ENCODE data around the gene ACSS3. TPM values are rescaled to one million over a fixed set of nuclear protein-coding genes. Genes with fewer than 3 reads are reported as not detected.

ACSS3 gene
- total and polyA plus RNA-seq, 2 of the 8 experiments (the other 6 are each of a cell fraction or from before 2014, with no cell fraction given), result 14.4 to 24.0 TPM

- no peak overlapping the region for H3K4ac ChIP-seq (replicated peaks; ENCODE audit: insufficient read length, low read depth, low read length)
- no peak overlapping the region for H3K4me2 ChIP-seq (ENCODE audit: insufficient read depth in 1 of 2, low read depth in 2 of 2, low read length in 2 of 2)
- H3K4me3 ChIP-seq (ENCODE audit: extremely low read depth in 1 of 4, insufficient read depth in 2 of 4, low read depth in 3 of 4, low read length in 4 of 4), result no peak overlapping the region
- no peaks in the 10 kb centered on the region for H4K20me1 ChIP-seq (replicated peaks in 1 of 2; ENCODE audit: control insufficient read depth in 1 of 2, insufficient read depth in 2 of 2, low read length in 2 of 2)
- no peaks in the 10 kb centered on the region for H3K27me3 ChIP-seq (replicated peaks in 1 of 4; ENCODE audit: control insufficient read depth in 3 of 4, extremely low read depth in 1 of 4, insufficient read depth in 3 of 4, low read length in 3 of 4)
- H2BK20ac ChIP-seq (ENCODE audit: low read length), result no peak overlapping the region
- H3K14ac ChIP-seq (ENCODE audit: insufficient read length), result no peak overlapping the region
- no peaks in the 10 kb centered on the region for H3K79me2 ChIP-seq (ENCODE audit: control insufficient read depth in 1 of 2, insufficient read depth in 2 of 2, low read length in 2 of 2)
- no peak overlapping the region for H2AFZ ChIP-seq (ENCODE audit: low read length)
- H3K56ac ChIP-seq (replicated peaks; ENCODE audit: insufficient read length, low read depth, low read length), result no peak overlapping the region
- H3K27ac ChIP-seq (ENCODE audit: low read depth, low read length), result no peak overlapping the region
- no peaks in the 10 kb centered on the region for H3K9me3 ChIP-seq (ENCODE audit: insufficient read depth in 2 of 2, low read depth in 1 of 2, low read length in 1 of 2)
- H4K8ac ChIP-seq (ENCODE audit: extremely low read depth, insufficient read depth, low read length), result no peak overlapping the region
- H3K23me2 ChIP-seq (ENCODE audit: low read depth, low read length), result no peaks in the 10 kb centered on the region
- CTCF ChIA-PET (ENCODE audit: partially characterized antibody), result no interaction called here
- H3K23ac ChIP-seq (ENCODE audit: insufficient read length), result no peak overlapping the region
- no peaks in the 10 kb centered on the region for H3K79me1 ChIP-seq (ENCODE audit: low read depth, low read length)
- WGBS, 2 experiments (ENCODE audit: extremely low coverage in 1 of 2, insufficient coverage in 1 of 2, insufficient read length in 1 of 2, insufficient replicate concordance in 2 of 2, low coverage in 1 of 2, low lambda C conversion rate in 2 of 2, missing lambda C conversion rate in 1 of 2), result 86% methylated on average over 3 of the region's 3 CpGs; no CpG with 5 or more reads in 1 of the 2 experiments
- no peak overlapping the region for H2BK15ac ChIP-seq (ENCODE audit: low read length)
- no peak overlapping the region for H2BK120ac ChIP-seq (replicated peaks; ENCODE audit: low read depth, low read length)
- H3K9ac ChIP-seq (replicated peaks in 1 of 4; ENCODE audit: extremely low read depth in 1 of 4, low read depth in 3 of 4, low read length in 3 of 4), result no peak overlapping the region
- DNase-seq (ENCODE audit: low read depth in 1 of 2, low spot score in 2 of 2) (no peak), FAIRE-seq (no peak)
- no peak overlapping the region for H4K91ac ChIP-seq (replicated peaks; ENCODE audit: insufficient read length, low read length)
- H3K18ac ChIP-seq (ENCODE audit: extremely low read depth, low read length), result no peak overlapping the region
- peaks cover 0 to 6% (median 2%) of the 10 kb centered on the region in 4 experiments; a peak in 2 of 7 replicates for H3K4me1 ChIP-seq (replicated peaks in 1 of 4; ENCODE audit: control insufficient read depth in 3 of 4, insufficient read depth in 4 of 4, low read length in 3 of 4)
- no peak overlapping the region for H2BK5ac ChIP-seq (ENCODE audit: low read depth, low read length)
- H3K36me3 ChIP-seq (ENCODE audit: control insufficient read depth in 2 of 4, insufficient read depth in 4 of 4, low read length in 3 of 4), result peaks cover 0 to 4% (median 0%) of the 10 kb centered on the region in 4 experiments; a peak in 1 of 8 replicates
- no peak overlapping the region for H2BK12ac ChIP-seq (ENCODE audit: low read depth, low read length)
- TF ChIP-seq CTBP2 (IDR thresholded peaks at IDR 0.05; ENCODE audit: borderline replicate concordance, insufficient read depth, insufficient read length, low read length) (no peak), TEAD4 (IDR thresholded peaks at IDR 0.05; ENCODE audit: low read depth, low read length) (no peak), KDM5A (IDR thresholded peaks at IDR 0.05; ENCODE audit: low read length) (no peak), TAF7 (optimal IDR thresholded peaks at IDR 0.05; ENCODE audit: borderline replicate concordance, low read depth, low read length) (no peak), TAF1 (IDR thresholded peaks at IDR 0.05; ENCODE audit: low read depth, low read length) (no peak), HDAC6 (IDR thresholded peaks at IDR 0.05; ENCODE audit: low read depth, low read length) (no peak), EZH2 (IDR thresholded peaks at IDR 0.05; ENCODE audit: low read depth, low read length, severe bottlenecking) (no peak), CHD2 (IDR thresholded peaks at IDR 0.05; ENCODE audit: low read length) (no peak), MAFK (IDR thresholded peaks at IDR 0.05; ENCODE audit: low read depth, low read length) (no peak), SIX5 (IDR thresholded peaks at IDR 0.05; ENCODE audit: low read depth, low read length) (no peak)
- POLR2A ChIA-PET (ENCODE audit: partially characterized antibody), result no interaction called here
- H2AK5ac ChIP-seq (ENCODE audit: low read depth, low read length), result no peak overlapping the region
- no peak overlapping the region for H4K5ac ChIP-seq (ENCODE audit: insufficient read length, low read depth, low read length)
Observed at GRCh38 chr12:81231574-81232368, 153.9 kb downstream of the ACSS3 start.

Measured in H1 (cell line).